Thyroid gland (tissue), 4 donors: ENCODE measurements around the gene ATF6. TPM values are rescaled to one million over a fixed set of nuclear protein-coding genes. Genes with fewer than 3 reads are reported as not detected.

Source experiments
- DNase-seq, 2 donors: peaks; one replicate each; pipeline ENCODE4 v3.0.0-alpha.2; 2019
- H3K27ac ChIP-seq, 3 donors: fragments of 200-600 bp; sonication (generic); 1 replicate in 2 of 3; 2 replicates in 1 of 3; pipeline ENCODE4 v1.5.1; 2016 to 2019; ENCODE audit warnings: mild to moderate bottlenecking in 1 of 3, moderate library complexity in 1 of 3
- H3K27me3 ChIP-seq: fragments of 200-600 bp; sonication (generic); one replicate; pipeline ENCODE4 v1.5.1; 2019
- H3K36me3 ChIP-seq, 2 donors: fragments of 200-600 bp; sonication (generic); one replicate each; pipeline ENCODE4 v1.5.1; 2016 to 2019
- H3K4me1 ChIP-seq, 2 donors: fragments of 200-600 bp; sonication (generic); one replicate each; pipeline ENCODE4 v1.5.1; 2017 to 2019
- H3K4me3 ChIP-seq, 3 donors: fragments of 200-600 bp; sonication (generic); replicated peaks in 1 of 3; 1 replicate in 2 of 3; 2 replicates in 1 of 3; pipeline ENCODE4 v1.5.1; 2016; ENCODE audit warnings: mild to moderate bottlenecking in 1 of 3
- H3K9me3 ChIP-seq: fragments of 200-600 bp; sonication (generic); one replicate; pipeline ENCODE4 v1.5.1; 2017
- CTCF ChIP-seq, 6 experiments: fragments of 200-600 bp in 3 of 6; fragments of 450-650 bp in 3 of 6; sonication (generic) in 3 of 6; IDR thresholded peaks; one replicate each; pipeline ENCODE4 v1.5.1; 2016 to 2019; ENCODE audit warnings: antibody characterized with exemption in 6 of 6, mild to moderate bottlenecking in 2 of 6, inconsistent platforms in 1 of 6, moderate library complexity in 1 of 6
- POLR2A ChIP-seq, 2 donors: fragments of 450-650 bp; IDR thresholded peaks; one replicate each; pipeline ENCODE4 v1.6.1; 2017; ENCODE audit warnings: antibody characterized with exemption in 2 of 2, mild to moderate bottlenecking in 2 of 2, moderate library complexity in 1 of 2
- WGBS, 2 donors: methylation state at CpG; one replicate each; pipeline ENCODE4 v1.1.5; 2017; 5-methylcytosine and 5-hydroxymethylcytosine counted together
- intact Hi-C: fragments of 100-400 bp; cut with DNase I; formaldehyde crosslinking; loops from one replicate; pipeline ENCODE4 v1.15.1; 2023
- total RNA-seq, 4 donors: library from RNA; depleted of rRNA; stranded (reverse); fragments of >200 nt; gene quantifications; one replicate each; pipeline ENCODE4 v1.2.3, GENCODE V29; 2016

Gene ATF6
- total RNA-seq, 4 donors from 2014 or later, result 35.8 to 45.6 (median 38.7) TPM

DNA sequence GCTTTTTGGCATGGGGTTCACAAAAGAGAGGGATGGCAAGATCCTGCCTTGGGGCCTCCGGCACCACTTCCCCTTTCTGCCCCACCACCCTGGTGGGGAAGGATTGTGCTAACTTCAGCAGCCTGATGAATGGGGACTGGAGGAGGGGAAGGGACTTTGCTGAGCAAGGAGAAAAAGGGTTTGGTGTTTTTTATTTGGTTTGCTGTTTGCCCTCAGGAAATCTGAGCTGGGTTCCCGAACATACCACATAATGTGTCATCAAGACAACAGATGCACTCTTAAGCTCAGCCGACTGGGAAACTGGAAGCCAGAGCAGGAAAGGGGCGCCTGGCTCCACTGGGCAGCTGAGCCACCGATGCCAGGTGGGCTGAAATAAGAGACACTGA lies 237.7 kb downstream of the ATF6 start:
- Histone ChIP-seq H3K27ac (peak overlapping the region in 2 of 3 donors; percentile 38 to 45), H3K4me1 (no peaks in the 10 kb centered on the region), H3K9me3 (no peaks in the 10 kb centered on the region), H3K36me3 (no peaks in the 10 kb centered on the region), H3K4me3 (no peak overlapping the region), H3K27me3 (no peaks in the 10 kb centered on the region)
- no peak for TF ChIP-seq POLR2A (IDR thresholded peaks at IDR 0.05)
- no peak for TF ChIP-seq CTCF (IDR thresholded peaks at IDR 0.05)
- peak in 1 of 2 donors; percentile 9 for DNase-seq
- intact Hi-C loops, result no loop called here
- WGBS, 2 donors, result 49 to 56% methylated on average over 5 of the region's 5 CpGs

DNA sequence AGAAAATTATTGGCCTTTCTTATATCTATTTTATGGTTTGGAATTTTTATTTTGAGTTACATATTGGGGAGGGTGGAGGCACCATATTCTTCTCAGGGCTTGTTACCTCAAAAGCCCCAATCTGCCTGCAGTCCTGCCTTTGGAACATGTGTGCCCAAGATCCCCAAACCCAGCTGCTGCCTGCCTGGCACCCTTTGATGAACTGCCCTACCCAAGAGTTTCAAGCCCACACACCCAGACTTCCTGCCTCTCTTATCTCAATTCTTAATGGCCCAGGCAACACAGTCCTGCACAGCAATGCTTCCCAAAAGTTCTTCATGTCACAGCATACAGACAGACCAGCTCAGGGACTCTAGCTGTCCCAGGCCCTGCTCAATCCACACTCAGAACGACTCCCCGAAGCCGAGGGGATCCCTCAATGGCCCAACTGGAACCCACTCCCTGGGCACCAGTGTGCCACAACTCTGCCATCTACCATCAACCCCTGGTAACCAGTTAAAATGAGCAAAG lies 238.4 kb downstream of the ATF6 start:
- no peak for DNase-seq
- WGBS, 2 donors, result 94% methylated on average over 3 of the region's 3 CpGs
- Histone ChIP-seq H3K36me3 (no peaks in the 10 kb centered on the region), H3K4me1 (no peaks in the 10 kb centered on the region), H3K27me3 (no peaks in the 10 kb centered on the region), H3K27ac (peak overlapping the region in 1 of 3 donors; percentile 45), H3K9me3 (no peaks in the 10 kb centered on the region), H3K4me3 (no peak overlapping the region)
- intact Hi-C loops, result no loop called here
- no peak for TF ChIP-seq POLR2A (IDR thresholded peaks at IDR 0.05)
- TF ChIP-seq CTCF (IDR thresholded peaks at IDR 0.05), result no peak

GRCh38 chr1:162006081-162006480 lies 240.0 kb downstream of the ATF6 start:
- no peaks in the 10 kb centered on the region for H3K4me1 ChIP-seq
- no peak overlapping the region for H3K4me3 ChIP-seq
- no peak overlapping the region for H3K27ac ChIP-seq
- no peaks in the 10 kb centered on the region for H3K36me3 ChIP-seq
- DNase-seq, result no peak
- 74 to 79% methylated on average over 6 of the region's 6 CpGs for WGBS, 2 donors
- intact Hi-C loops, result no loop called here
- TF ChIP-seq POLR2A (IDR thresholded peaks at IDR 0.05) (no peak), CTCF (IDR thresholded peaks at IDR 0.05) (no peak)
- H3K27me3 ChIP-seq, result no peaks in the 10 kb centered on the region
- no peaks in the 10 kb centered on the region for H3K9me3 ChIP-seq

DNA sequence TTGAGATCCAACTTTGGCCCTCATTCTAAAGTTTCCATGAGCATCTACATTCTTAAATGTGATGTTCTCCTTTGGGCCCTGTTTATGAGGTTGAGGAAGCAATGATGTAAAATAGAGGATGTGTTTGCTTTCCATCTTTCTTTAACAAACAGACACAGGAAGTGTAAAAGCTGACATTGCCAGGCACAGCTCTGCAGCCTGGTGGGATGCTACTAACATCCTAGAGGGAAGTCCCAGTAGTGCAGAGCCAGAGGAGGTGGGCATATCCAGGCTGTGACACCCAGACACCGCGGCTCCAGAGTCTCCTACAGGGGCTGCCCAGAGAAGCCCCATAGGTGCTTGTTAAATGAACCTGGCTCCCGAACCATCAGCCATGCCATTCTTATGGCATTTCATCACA lies 241.3 kb downstream of the ATF6 start:
- intact Hi-C loops, result no loop called here
- 73 to 83% methylated on average over 1 to 2 of the region's 3 CpGs for WGBS, 2 donors

DNA sequence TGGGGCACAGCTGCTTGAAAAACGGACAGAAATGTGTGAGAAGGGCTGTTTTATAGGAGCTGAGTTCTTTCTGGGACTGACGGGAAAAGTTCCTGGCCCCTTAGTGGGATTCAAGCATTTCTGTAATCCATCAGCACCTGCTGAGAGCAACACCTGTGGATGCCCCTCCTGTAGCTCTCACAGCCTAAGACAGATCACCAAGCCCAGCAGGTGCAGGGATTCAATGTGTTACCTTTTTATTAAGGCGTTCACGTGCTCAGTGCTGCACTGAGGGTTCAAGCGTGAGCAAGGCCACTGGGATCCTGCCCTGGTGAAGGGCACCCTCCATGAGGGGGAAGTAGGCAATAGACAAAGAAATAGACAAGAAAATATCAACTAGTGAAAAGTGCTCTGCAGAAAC lies 242.7 kb downstream of the ATF6 start:
- 73 to 86% methylated on average over 5 of the region's 5 CpGs for WGBS, 2 donors
- Histone ChIP-seq H3K4me3 (no peak overlapping the region), H3K27me3 (no peaks in the 10 kb centered on the region), H3K4me1 (no peaks in the 10 kb centered on the region), H3K36me3 (no peaks in the 10 kb centered on the region), H3K9me3 (no peaks in the 10 kb centered on the region), H3K27ac (no peak overlapping the region)
- TF ChIP-seq CTCF (IDR thresholded peaks at IDR 0.05) (no peak), POLR2A (IDR thresholded peaks at IDR 0.05) (no peak)
- intact Hi-C loops, result no loop called here
- no peak for DNase-seq

More for the DNA sequence above, 241.3 kb downstream of the ATF6 start:
- Histone ChIP-seq H3K9me3 (no peaks in the 10 kb centered on the region), H3K27me3 (no peaks in the 10 kb centered on the region), H3K4me3 (no peak overlapping the region), H3K4me1 (no peaks in the 10 kb centered on the region), H3K36me3 (no peaks in the 10 kb centered on the region), H3K27ac (no peak overlapping the region)
- TF ChIP-seq CTCF (IDR thresholded peaks at IDR 0.05), result no peak
- no peak for TF ChIP-seq POLR2A (IDR thresholded peaks at IDR 0.05)
- no peak for DNase-seq
